K562 (cell line): ENCODE measurements around the gene CYRIA. TPM values are rescaled to one million over a fixed set of nuclear protein-coding genes. Genes with fewer than 3 reads are reported as not detected.
A peak's percentile ranks its signal among the peaks of the same experiment; 100 is the strongest.

Experiments
- ATAC-seq: fragments of 200-7000 bp; cut with Tn5 transposase; 3 replicates; pipeline ENCODE4 v1.9.1; 2020; ENCODE audit warnings: moderate library complexity
- BruUV-seq: library from RNA; stranded (reverse); fragments of 400-500 nt; replicated peaks from 2 replicates; lab custom pipeline; 2021; lab: Mats Ljungman, UMichigan
- CTCF ChIA-PET: fragments of 300-600 bp; formaldehyde crosslinking; extraction: SDS; loops from one replicate; lab custom pipeline; 2021; ENCODE audit warnings: low intra/inter-chr PET ratio; lab: Yijun Ruan, JAX
- POLR2A ChIA-PET: fragments of 300-600, 350-650 bp; sonication (Branson Sonifier 250); formaldehyde crosslinking; extraction: SDS; loops from one replicate; lab custom pipeline; 2021; ENCODE audit warnings: antibody characterized with exemption, inconsistent platforms; lab: Yijun Ruan, JAX
- DNase-seq, 4 experiments: peaks; one replicate each; pipeline versions ENCODE4 v3.0.0 to v3.0.0-alpha.2; 2011 to 2018; ENCODE audit warnings: low spot score in 3 of 4, mixed read lengths in 3 of 4; ENCODE audit errors: extremely low read depth in 1 of 4
- FAIRE-seq: peaks from 2 replicates; lab custom pipeline; 2011; peaks lifted over from hg19 to GRCh38; lab: Jason Lieb, UNC
- H2AFZ ChIP-seq: 2 replicates; pipeline ENCODE4 v1.6.0; 2011; ENCODE audit warnings: low read depth, low read length, control low read depth, inconsistent platforms
- H3K27ac ChIP-seq: fragments of 200-600 bp; 3 replicates; pipeline ENCODE4 v1.8.0; 2011; ENCODE audit warnings: low read depth, mild to moderate bottlenecking, control low read depth, inconsistent platforms, low read length, moderate library complexity, mixed read lengths; ENCODE audit errors: extremely low read depth
- H3K27me3 ChIP-seq, 2 experiments: fragments of 300-600 bp in 1 of 2; 2 replicates in 1 of 2; 3 replicates in 1 of 2; pipeline versions ENCODE4 v1.6.0 to v1.8.0; 2011; ENCODE audit warnings: inconsistent platforms in 2 of 2, low read length in 2 of 2, mild to moderate bottlenecking in 1 of 2, mixed read lengths in 1 of 2, moderate library complexity in 1 of 2; ENCODE audit not compliant: control insufficient read depth in 2 of 2, insufficient read depth in 2 of 2
- H3K36me3 ChIP-seq: fragments of 300-600 bp; 3 replicates; pipeline ENCODE4 v1.8.0; 2011; ENCODE audit warnings: mild to moderate bottlenecking, low read length, inconsistent platforms; ENCODE audit not compliant: control insufficient read depth, insufficient read depth
- H3K4me1 ChIP-seq, 2 experiments: fragments of 200-600 bp in 1 of 2; replicated peaks in 1 of 2; 2 replicates in 1 of 2; 3 replicates in 1 of 2; pipeline versions ENCODE4 v1.5.1 to v1.8.0; 2011; ENCODE audit warnings: inconsistent platforms in 2 of 2, low read length in 2 of 2, mild to moderate bottlenecking in 1 of 2, mixed read lengths in 1 of 2, moderate library complexity in 1 of 2; ENCODE audit not compliant: control insufficient read depth in 2 of 2, insufficient read depth in 2 of 2
- H3K4me2 ChIP-seq: 2 replicates; pipeline ENCODE4 v1.6.1; 2011; ENCODE audit warnings: low read length, control low read depth, inconsistent platforms, mixed read lengths; ENCODE audit not compliant: insufficient read depth
- H3K4me3 ChIP-seq: fragments of 200-600 bp; sonication (generic), shearing (Covaris generic); 2 replicates; pipeline ENCODE4 v1.5.1; 2016; ENCODE audit warnings: control low read depth, inconsistent platforms
- H3K79me2 ChIP-seq: fragments of 200-600 bp; 3 replicates; pipeline ENCODE4 v1.8.0; 2011; ENCODE audit warnings: low read length, inconsistent platforms; ENCODE audit not compliant: control insufficient read depth, insufficient read depth
- H3K9ac ChIP-seq, 2 experiments: 2 replicates each; pipeline versions ENCODE4 v1.6.0 to v1.6.1; 2011; ENCODE audit warnings: low read depth in 2 of 2, low read length in 2 of 2, control low read depth in 1 of 2, inconsistent platforms in 1 of 2, mild to moderate bottlenecking in 1 of 2, mixed read lengths in 1 of 2; ENCODE audit not compliant: insufficient read depth in 1 of 2
- H3K9me1 ChIP-seq: one replicate; pipeline ENCODE4 v1.6.0; 2011; ENCODE audit warnings: inconsistent platforms, mild to moderate bottlenecking, low read length, moderate library complexity; ENCODE audit not compliant: control insufficient read depth, insufficient read depth
- H3K9me3 ChIP-seq: replicated peaks from 2 replicates; pipeline ENCODE4 v1.5.1; 2011; ENCODE audit warnings: low read depth, low read length, inconsistent platforms; ENCODE audit not compliant: control insufficient read depth, insufficient read depth
- H4K20me1 ChIP-seq: replicated peaks from 2 replicates; pipeline ENCODE4 v1.6.1; 2011; ENCODE audit warnings: low read length, inconsistent platforms, mixed read lengths; ENCODE audit not compliant: control insufficient read depth, insufficient read depth
- CAMTA2 ChIP-seq: fragments of 250-450 bp; sonication (Bioruptor Pico); conservative IDR thresholded peaks from 2 replicates; pipeline ENCODE4 v1.5.1; 2022
- CBX1 ChIP-seq: sonication (generic); IDR thresholded peaks from 2 replicates; pipeline ENCODE4 v1.6.1; 2016; ENCODE audit warnings: antibody characterized with exemption, low read depth, mild to moderate bottlenecking
- DACH1 ChIP-seq: fragments of 450-650 bp; IDR thresholded peaks from 2 replicates; pipeline ENCODE4 v1.6.1; 2018; ENCODE audit not compliant: partially characterized antibody
- ESRRA ChIP-seq: fragments of 450-650 bp; IDR thresholded peaks from 2 replicates; pipeline ENCODE4 v1.6.1; 2014; ENCODE audit warnings: low read depth, mild to moderate bottlenecking, moderate library complexity, borderline replicate concordance
- HDAC2 ChIP-seq: fragments of 450-650 bp; IDR thresholded peaks from 2 replicates; pipeline ENCODE4 v1.6.1; 2016; ENCODE audit warnings: mild to moderate bottlenecking
- IFI16 ChIP-seq: fragments of 250-450 bp; sonication (Bioruptor Pico); IDR thresholded peaks from 2 replicates; pipeline ENCODE4 v2.1.2; 2022; ENCODE audit warnings: mild to moderate bottlenecking, inconsistent platforms
- PURB ChIP-seq: sonication (generic); formaldehyde crosslinking; IDR thresholded peaks from 2 replicates; pipeline ENCODE4 v1.9.0; 2021; ENCODE audit warnings: low read depth, mild to moderate bottlenecking, missing genetic modification reagents
- RFX5 ChIP-seq: IDR thresholded peaks from 2 replicates; pipeline ENCODE4 v1.6.1; 2011; ENCODE audit warnings: low read depth, mild to moderate bottlenecking, improper control_type of control experiment, low read length
- SREBF2 ChIP-seq: sonication (generic); formaldehyde crosslinking; IDR thresholded peaks from 2 replicates; pipeline ENCODE4 v1.4.0; 2020; ENCODE audit warnings: mild to moderate bottlenecking, missing genetic modification reagents
- WHSC1 ChIP-seq: IDR thresholded peaks from one replicate; pipeline ENCODE4 v1.6.1; 2012; ENCODE audit warnings: low read length, control low read depth, inconsistent platforms
- ZFP30 ChIP-seq: fragments of 250-450 bp; sonication (Bioruptor Pico); IDR thresholded peaks from 2 replicates; pipeline ENCODE4 v1.8.0; 2022; ENCODE audit warnings: moderate library complexity, mild to moderate bottlenecking, inconsistent platforms, borderline replicate concordance
- ZNF347 ChIP-seq: fragments of 450-650 bp; formaldehyde crosslinking; IDR thresholded peaks from 2 replicates; pipeline ENCODE4 v1.4.0; 2020; ENCODE audit warnings: low read depth, mild to moderate bottlenecking, moderate library complexity
- ZNF778 ChIP-seq: fragments of 450-650 bp; formaldehyde crosslinking; IDR thresholded peaks from 2 replicates; pipeline ENCODE4 v1.4.0; 2020; ENCODE audit warnings: mild to moderate bottlenecking, moderate library complexity
- WGBS: fragments of 100-300 bp; shearing (Covaris generic); methylation state at CpG from one replicate; pipeline ENCODE4 v1.1.6; 2016; ENCODE audit warnings: low coverage, mixed read lengths; ENCODE audit not compliant: insufficient coverage; ENCODE audit errors: missing lambda C conversion rate; 5-methylcytosine and 5-hydroxymethylcytosine counted together
- in situ Hi-C: fragments of 300-500 bp; cut with MboI; formaldehyde crosslinking; loops from 4 replicates; pipeline ENCODE4 v1.15.0; 2018; ENCODE audit warnings: inconsistent platforms, mixed read lengths
- intact Hi-C: fragments of 100-400 bp; cut with micrococcal nuclease; formaldehyde crosslinking; loops from 2 replicates; pipeline ENCODE4 v1.14.2; 2022
- polyA plus RNA-seq, 8 experiments: library from polyadenylated mRNA; depleted of rRNA in 4 of 8; stranded (reverse) in 5 of 8; unstranded in 3 of 8; fragments of >200 nt; fragmentation: Nextera tagmentation in 2 of 8; fragmentation: Illumina TruSeq in 1 of 8; extraction: Ambion mirVana in 2 of 8; extraction: Trizol in 1 of 8; gene quantifications; 2 replicates each; pipeline versions ENCODE4 v1.2.1 to v1.2.3, GENCODE V29; 2011 to 2014; ENCODE audit warnings: inconsistent platforms in 1 of 8, missing spikeins in 1 of 8
- total RNA-seq, 7 experiments: library from RNA; depleted of rRNA in 6 of 7; stranded (reverse); fragments of >200 nt in 6 of 7; fragmentation: Illumina TruSeq in 2 of 7; extraction: Trizol in 2 of 7; gene quantifications; 2 replicates each; pipeline versions ENCODE4 v1.2.1 to v1.2.3, GENCODE V29; 2011 to 2021; ENCODE audit warnings: low replicate concordance in 1 of 7
- TF ChIP-seq, protein P1 (sequence below): fragments of 450-650 bp; formaldehyde crosslinking; IDR thresholded peaks from 2 replicates; pipeline ENCODE4 v1.4.0; 2020; ENCODE audit warnings: mild to moderate bottlenecking, moderate library complexity
- TF ChIP-seq, protein P2 (sequence below), 2 experiments: fragments of 250-450 bp in 1 of 2; fragments of 450-650 bp in 1 of 2; sonication (Bioruptor Pico) in 1 of 2; IDR thresholded peaks; 2 replicates each; pipeline versions ENCODE4 v1.6.1 to v1.8.0; 2016 to 2021; ENCODE audit warnings: mild to moderate bottlenecking in 2 of 2, moderate library complexity in 2 of 2, missing compliant biosample characterization in 1 of 2, missing genetic modification characterization in 1 of 2
- TF ChIP-seq, protein P3 (sequence below): sonication (generic); formaldehyde crosslinking; IDR thresholded peaks from 2 replicates; pipeline ENCODE4 v1.8.1; 2023; ENCODE audit warnings: mild to moderate bottlenecking, missing genetic modification reagents
- TF ChIP-seq, protein P4 (sequence below): fragments of 450-650 bp; IDR thresholded peaks from 2 replicates; pipeline ENCODE4 v1.6.1; 2016

CYRIA gene
- total and polyA plus RNA-seq, 9 of the 15 experiments (the other 6 are each of a cell fraction or from before 2014, with no cell fraction given), result 0.84 to 5.6 (median 3.0) TPM

DNA sequence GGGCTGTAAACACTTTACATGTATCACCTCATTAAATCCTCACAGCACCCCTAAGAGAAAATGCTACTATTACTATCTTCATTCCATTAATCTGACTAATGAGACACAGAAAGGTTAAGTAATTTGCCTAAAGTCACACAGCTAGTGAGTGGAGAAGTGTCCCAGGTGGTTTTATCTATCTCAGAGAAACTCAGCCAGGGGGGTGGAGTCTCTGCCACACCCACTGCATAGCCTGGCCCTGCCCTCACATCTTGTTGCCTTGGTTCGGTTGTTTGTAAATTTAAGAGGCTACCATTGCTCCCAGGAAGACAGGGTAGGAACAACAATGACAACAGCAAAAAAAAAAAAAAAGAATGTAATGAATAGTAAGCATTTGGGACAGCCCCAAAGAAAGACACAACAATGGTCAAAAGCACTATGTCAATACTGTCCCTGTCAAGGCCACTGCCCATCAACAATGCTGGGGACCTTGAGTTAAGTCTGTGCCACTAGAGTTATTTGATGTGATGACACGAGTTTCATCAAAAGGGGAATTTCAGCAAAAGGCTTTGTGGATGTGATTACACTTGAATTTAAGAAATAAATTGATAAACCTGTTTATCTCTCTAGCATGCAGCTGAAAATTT is 17.5 kb downstream of the CYRIA start:
- POLR2A ChIA-PET, result no interaction called here
- TF ChIP-seq WHSC1 (no peak), SREBF2 (CRISPR knock-in tag) (no peak), IFI16 (CRISPR knock-in tag) (no peak), ZFP30 (CRISPR knock-in tag) (no peak), CAMTA2 (no peak), ESRRA (no peak), RFX5 (no peak), ZNF778 (CRISPR knock-in tag) (no peak), DACH1 (peak; percentile 67), CBX1 (0 out of 2 replicates have a peak, but pooled peaks have one; percentile 68), HDAC2 (peak; percentile 66; the same call in 1 of the 2 replicates), ZNF347 (CRISPR knock-in tag) (no peak), PURB (no peak)
- TF ChIP-seq, protein P1, sequence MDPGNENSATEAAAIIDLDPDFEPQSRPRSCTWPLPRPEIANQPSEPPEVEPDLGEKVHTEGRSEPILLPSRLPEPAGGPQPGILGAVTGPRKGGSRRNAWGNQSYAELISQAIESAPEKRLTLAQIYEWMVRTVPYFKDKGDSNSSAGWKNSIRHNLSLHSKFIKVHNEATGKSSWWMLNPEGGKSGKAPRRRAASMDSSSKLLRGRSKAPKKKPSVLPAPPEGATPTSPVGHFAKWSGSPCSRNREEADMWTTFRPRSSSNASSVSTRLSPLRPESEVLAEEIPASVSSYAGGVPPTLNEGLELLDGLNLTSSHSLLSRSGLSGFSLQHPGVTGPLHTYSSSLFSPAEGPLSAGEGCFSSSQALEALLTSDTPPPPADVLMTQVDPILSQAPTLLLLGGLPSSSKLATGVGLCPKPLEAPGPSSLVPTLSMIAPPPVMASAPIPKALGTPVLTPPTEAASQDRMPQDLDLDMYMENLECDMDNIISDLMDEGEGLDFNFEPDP, result no peak
- TF ChIP-seq, protein P2, sequence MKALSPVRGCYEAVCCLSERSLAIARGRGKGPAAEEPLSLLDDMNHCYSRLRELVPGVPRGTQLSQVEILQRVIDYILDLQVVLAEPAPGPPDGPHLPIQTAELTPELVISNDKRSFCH (CRISPR knock-in tag; IDR thresholded peaks at IDR 0.05), result no peak
- TF ChIP-seq, protein P2 (tag; IDR thresholded peaks at IDR 0.05), result no peak
- TF ChIP-seq, protein P3, sequence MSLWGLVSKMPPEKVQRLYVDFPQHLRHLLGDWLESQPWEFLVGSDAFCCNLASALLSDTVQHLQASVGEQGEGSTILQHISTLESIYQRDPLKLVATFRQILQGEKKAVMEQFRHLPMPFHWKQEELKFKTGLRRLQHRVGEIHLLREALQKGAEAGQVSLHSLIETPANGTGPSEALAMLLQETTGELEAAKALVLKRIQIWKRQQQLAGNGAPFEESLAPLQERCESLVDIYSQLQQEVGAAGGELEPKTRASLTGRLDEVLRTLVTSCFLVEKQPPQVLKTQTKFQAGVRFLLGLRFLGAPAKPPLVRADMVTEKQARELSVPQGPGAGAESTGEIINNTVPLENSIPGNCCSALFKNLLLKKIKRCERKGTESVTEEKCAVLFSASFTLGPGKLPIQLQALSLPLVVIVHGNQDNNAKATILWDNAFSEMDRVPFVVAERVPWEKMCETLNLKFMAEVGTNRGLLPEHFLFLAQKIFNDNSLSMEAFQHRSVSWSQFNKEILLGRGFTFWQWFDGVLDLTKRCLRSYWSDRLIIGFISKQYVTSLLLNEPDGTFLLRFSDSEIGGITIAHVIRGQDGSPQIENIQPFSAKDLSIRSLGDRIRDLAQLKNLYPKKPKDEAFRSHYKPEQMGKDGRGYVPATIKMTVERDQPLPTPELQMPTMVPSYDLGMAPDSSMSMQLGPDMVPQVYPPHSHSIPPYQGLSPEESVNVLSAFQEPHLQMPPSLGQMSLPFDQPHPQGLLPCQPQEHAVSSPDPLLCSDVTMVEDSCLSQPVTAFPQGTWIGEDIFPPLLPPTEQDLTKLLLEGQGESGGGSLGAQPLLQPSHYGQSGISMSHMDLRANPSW (CRISPR knock-in tag), result no peak
- TF ChIP-seq, protein P4, sequence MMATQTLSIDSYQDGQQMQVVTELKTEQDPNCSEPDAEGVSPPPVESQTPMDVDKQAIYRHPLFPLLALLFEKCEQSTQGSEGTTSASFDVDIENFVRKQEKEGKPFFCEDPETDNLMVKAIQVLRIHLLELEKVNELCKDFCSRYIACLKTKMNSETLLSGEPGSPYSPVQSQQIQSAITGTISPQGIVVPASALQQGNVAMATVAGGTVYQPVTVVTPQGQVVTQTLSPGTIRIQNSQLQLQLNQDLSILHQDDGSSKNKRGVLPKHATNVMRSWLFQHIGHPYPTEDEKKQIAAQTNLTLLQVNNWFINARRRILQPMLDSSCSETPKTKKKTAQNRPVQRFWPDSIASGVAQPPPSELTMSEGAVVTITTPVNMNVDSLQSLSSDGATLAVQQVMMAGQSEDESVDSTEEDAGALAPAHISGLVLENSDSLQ, result 0 out of 2 replicates have a peak, but pooled peaks have one; percentile 14

More for the DNA sequence above, 17.5 kb downstream of the CYRIA start:
- peak; percentile 61 for ATAC-seq
- Histone ChIP-seq H3K9ac (no peak overlapping the region), H3K27me3 (no peaks in the 10 kb centered on the region), H4K20me1 (no peaks in the 10 kb centered on the region), H3K4me1 (peaks cover 7 to 64% of the 10 kb centered on the region in 2 experiments; a peak in 4 of 5 replicates), H3K9me1 (no peaks in the 10 kb centered on the region), H3K9me3 (no peaks in the 10 kb centered on the region), H3K27ac (no peak overlapping the region), H3K4me3 (no peak overlapping the region), H3K79me2 (no peaks in the 10 kb centered on the region), H3K4me2 (no peak overlapping the region), H2AFZ (no peak overlapping the region; the same call in 1 of the 2 replicates), H3K36me3 (no peaks in the 10 kb centered on the region)
- CTCF ChIA-PET, result no interaction called here
- FAIRE-seq, result peak; percentile 64
- no TSS peak for BruUV-seq
- WGBS, result 49% methylated on average over 2 of the region's 2 CpGs
- intact Hi-C loops (no loop called here), in situ Hi-C loops (no loop called here)
- DNase-seq, result peak in 2 of 4 experiments; percentile 35 to 50
